ENCODE measurements around the gene PPP2R3B. TPM values are rescaled to one million over a fixed set of nuclear protein-coding genes. Genes with fewer than 3 reads are reported as not detected.
A peak's percentile ranks its signal among the peaks of the same experiment; 100 is the strongest.

Gene PPP2R3B
- total and polyA plus RNA-seq, 11 donors = 60.9 to 186 (median 113) TPM

DNA sequence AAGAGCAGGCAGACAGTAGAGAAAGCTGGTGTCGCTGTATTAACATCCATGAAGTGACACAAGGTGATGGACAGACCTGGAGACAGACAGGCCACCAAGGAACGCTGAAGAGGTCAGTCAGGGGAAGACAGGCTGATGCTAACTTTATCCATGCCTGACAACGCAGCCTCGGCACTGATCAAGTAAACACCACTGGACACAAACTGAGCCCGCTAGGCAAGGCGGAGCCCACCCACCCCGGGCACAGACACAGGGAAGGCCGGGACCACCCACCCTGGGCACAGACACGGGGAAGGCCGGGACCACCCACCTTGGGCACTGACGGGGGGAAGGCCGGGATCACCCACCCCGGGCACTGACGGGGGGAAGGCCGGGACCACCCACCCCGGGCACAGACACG is 18.8 kb downstream of the PPP2R3B start:
- H3K4me3 ChIP-seq = peak overlapping the region in 1 of 12 donors; percentile 28
- TF ChIP-seq POLR2A (IDR thresholded peaks at IDR 0.05) = no peak
- TF ChIP-seq, protein P1, sequence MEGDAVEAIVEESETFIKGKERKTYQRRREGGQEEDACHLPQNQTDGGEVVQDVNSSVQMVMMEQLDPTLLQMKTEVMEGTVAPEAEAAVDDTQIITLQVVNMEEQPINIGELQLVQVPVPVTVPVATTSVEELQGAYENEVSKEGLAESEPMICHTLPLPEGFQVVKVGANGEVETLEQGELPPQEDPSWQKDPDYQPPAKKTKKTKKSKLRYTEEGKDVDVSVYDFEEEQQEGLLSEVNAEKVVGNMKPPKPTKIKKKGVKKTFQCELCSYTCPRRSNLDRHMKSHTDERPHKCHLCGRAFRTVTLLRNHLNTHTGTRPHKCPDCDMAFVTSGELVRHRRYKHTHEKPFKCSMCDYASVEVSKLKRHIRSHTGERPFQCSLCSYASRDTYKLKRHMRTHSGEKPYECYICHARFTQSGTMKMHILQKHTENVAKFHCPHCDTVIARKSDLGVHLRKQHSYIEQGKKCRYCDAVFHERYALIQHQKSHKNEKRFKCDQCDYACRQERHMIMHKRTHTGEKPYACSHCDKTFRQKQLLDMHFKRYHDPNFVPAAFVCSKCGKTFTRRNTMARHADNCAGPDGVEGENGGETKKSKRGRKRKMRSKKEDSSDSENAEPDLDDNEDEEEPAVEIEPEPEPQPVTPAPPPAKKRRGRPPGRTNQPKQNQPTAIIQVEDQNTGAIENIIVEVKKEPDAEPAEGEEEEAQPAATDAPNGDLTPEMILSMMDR (IDR thresholded peaks at IDR 0.05) = no peak
- H3K4me1 ChIP-seq = peaks cover 0 to 36% (median 8%) of the 10 kb centered on the region in 12 donors
- no peaks in the 10 kb centered on the region for H3K9me3 ChIP-seq
- intact Hi-C loops (cut with DNase I) = no loop called here
- peaks cover 0 to 8% (median under 1%) of the 10 kb centered on the region in 9 donors for H3K27me3 ChIP-seq
- ATAC-seq = peak in 1 of 4 donors; percentile 38
- H3K27ac ChIP-seq = peak overlapping the region in 11 of 12 donors; percentile 57 to 96 (median 87)
- peak in 1 of 5 donors; percentile 10 for DNase-seq
- WGBS, 4 donors = 54 to 78% (median 71%) methylated on average over 4 to 17 of the region's 17 CpGs
- no peaks in the 10 kb centered on the region for H3K36me3 ChIP-seq

DNA sequence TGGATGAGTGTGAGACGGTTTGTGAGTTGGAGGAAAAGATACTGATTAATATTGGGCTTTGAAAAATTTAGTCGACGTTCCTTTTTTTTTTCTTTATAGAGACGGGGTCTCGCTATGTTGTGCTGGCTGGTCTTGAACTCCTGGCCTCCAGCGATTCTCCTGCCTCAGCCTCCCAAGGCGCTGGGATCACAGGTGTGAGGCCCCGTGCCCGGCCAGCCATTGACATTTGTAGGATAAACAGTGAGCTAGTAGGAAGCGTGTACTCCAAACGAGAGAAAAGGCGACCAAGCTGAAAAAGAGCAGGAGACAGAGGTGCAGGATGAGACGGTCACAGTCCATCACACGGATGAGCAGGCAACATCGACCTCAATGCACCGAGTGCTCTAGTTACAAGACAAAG is 19.4 kb downstream of the PPP2R3B start:
- H3K9me3 ChIP-seq = no peaks in the 10 kb centered on the region
- peak overlapping the region in 10 of 12 donors; percentile 57 to 94 (median 84) for H3K27ac ChIP-seq
- H3K27me3 ChIP-seq = peaks cover 0 to 5% (median 0%) of the 10 kb centered on the region in 9 donors
- peaks cover 0 to 31% (median 8%) of the 10 kb centered on the region in 12 donors for H3K4me1 ChIP-seq
- no peak for TF ChIP-seq POLR2A (IDR thresholded peaks at IDR 0.05)
- TF ChIP-seq, protein P1 (IDR thresholded peaks at IDR 0.05) = no peak
- no peak for DNase-seq
- no peaks in the 10 kb centered on the region for H3K36me3 ChIP-seq
- ATAC-seq = no peak
- WGBS, 4 donors = 78 to 85% (median 83%) methylated on average over 16 of the region's 16 CpGs
- no peak overlapping the region for H3K4me3 ChIP-seq
- intact Hi-C loops (cut with DNase I) = no loop called here

DNA sequence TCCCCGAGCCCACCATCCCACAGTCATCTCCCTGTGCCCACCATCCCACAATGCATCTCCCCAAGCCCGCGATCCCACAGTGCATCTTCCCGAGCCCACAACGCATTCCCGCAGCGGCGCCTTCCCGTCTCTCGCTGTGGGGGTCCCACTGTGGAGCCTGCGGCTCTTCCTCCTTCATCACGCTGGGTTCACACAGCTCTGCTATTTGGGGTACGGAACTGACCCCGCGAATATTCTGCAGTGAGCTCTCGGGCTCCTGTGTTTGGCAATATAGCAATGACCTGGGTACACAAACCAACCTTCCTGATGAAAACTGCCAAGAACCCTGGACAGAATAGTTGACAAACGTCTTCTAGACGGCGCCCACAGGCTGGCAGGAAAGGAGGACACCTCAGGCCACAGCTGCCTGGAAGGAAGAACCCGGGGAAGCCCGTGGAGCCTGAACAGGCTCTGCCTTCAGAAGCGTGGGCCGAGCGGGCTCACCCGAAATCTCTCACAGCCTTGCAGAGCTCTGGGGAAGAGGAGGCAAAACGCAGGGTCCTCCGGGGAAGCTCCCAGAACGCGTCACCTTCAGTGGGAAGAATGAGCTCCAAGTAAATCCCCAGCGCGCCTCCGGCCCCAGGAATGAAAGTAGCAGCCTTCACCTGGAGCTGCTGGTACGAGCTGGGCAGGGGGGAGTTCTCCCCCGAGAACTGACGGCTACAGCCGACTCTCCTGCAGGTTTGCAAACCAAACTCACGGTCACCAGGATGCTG is 22.9 kb downstream of the PPP2R3B start:
- Histone ChIP-seq H3K27me3 (no peaks in the 10 kb centered on the region), H3K4me1 (peaks cover 0 to 7% (median 0%) of the 10 kb centered on the region in 12 donors), H3K36me3 (peaks cover 0 to 26% (median 13%) of the 10 kb centered on the region in 9 donors), H3K4me3 (no peak overlapping the region), H3K9me3 (peaks cover 0 to 22% (median 10%) of the 10 kb centered on the region in 12 donors), H3K27ac (peak overlapping the region in 1 of 12 donors; percentile 37)
- ATAC-seq (no peak), DNase-seq (peak in 2 of 5 donors; percentile 6 to 21)
- TF ChIP-seq POLR2A (IDR thresholded peaks at IDR 0.05) = no peak
- TF ChIP-seq, protein P1 (IDR thresholded peaks at IDR 0.05) = no peak
- 91 to 96% (median 94%) methylated on average over 31 to 37 of the region's 37 CpGs for WGBS, 4 donors
- intact Hi-C loops (cut with DNase I) = no loop called here

DNA sequence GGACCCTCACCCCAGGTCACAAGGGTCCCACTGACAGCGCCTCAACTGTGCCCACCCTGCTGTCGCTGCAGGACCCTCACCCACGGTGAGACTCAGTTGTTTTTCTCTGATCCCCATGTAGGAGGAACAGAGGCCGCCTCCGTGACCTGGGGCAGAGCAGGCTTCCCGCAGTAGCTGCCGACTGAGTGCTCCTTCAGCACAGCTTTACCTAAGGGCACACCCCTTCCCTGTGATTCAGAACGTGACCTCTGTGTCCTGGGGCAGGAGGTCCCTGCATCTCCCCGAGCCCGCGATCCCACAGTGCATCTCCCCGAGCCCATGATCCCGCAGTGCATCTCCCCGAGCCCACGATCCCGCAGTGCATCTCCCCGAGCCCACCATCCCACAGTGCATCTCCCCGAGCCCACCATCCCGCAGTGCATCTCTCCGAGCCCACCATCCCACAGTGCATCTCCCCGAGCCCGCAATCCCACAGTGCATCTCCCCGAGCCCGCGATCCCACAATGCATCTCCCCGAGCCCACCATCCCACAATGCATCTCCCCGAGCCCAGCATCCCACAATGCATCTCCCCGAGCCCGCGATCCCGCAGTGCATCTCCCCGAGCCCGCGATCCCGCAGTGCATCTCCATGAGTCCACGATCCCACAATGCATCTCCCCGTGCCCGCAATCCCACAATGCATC is 23.6 kb downstream of the PPP2R3B start:
- intact Hi-C loops (cut with DNase I) = no loop called here
- 78 to 87% (median 81%) methylated on average over 36 to 38 of the region's 38 CpGs for WGBS, 4 donors

More for the DNA sequence above, 23.6 kb downstream of the PPP2R3B start:
- TF ChIP-seq POLR2A (IDR thresholded peaks at IDR 0.05) = no peak
- TF ChIP-seq, protein P1 (IDR thresholded peaks at IDR 0.05) = no peak
- ATAC-seq (no peak), DNase-seq (peak in 2 of 5 donors; percentile 4 to 21)
- H3K36me3 ChIP-seq = peaks cover 0 to 32% (median 13%) of the 10 kb centered on the region in 9 donors
- no peaks in the 10 kb centered on the region for H3K27me3 ChIP-seq
- H3K4me1 ChIP-seq = peaks cover 0 to 7% (median 0%) of the 10 kb centered on the region in 12 donors
- peaks cover 0 to 22% (median 10%) of the 10 kb centered on the region in 12 donors for H3K9me3 ChIP-seq
- no peak overlapping the region for H3K27ac ChIP-seq
- no peak overlapping the region for H3K4me3 ChIP-seq

Measured in heart left ventricle (tissue), 16 donors.